ENCODE results near the gene HOXB9.

DNA sequence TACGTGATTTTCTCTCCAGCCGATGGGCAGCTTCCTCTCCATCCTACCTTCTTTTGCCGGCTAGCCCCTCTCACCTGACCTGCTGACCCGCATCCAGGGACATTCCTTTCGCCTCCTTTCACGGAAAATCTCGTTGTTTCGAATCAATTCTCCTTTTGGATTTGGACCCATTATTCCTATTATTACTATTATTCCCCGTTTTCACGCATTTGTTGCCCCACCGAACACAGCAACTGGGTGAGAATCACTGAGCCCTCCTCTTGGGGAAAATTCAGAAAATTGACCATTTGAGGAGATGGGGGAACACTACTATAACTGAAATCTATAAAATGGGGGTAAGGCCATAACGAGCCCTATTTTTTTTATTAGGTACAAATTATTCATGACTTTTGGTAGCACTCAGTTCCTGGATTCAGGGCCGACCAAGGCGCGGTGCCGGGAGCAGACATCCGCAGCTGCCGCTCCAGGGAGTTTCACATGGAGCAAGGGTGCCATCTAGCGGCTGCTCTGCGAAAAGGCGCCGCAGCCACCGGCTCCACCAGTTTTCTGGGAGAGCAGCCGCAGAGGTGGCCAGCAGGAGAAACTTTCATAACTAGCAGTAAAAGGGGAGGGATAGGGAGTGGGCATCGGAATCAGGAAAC lies 7.8 kb downstream of the HOXB9 start:
- TF ChIP-seq, protein P1, sequence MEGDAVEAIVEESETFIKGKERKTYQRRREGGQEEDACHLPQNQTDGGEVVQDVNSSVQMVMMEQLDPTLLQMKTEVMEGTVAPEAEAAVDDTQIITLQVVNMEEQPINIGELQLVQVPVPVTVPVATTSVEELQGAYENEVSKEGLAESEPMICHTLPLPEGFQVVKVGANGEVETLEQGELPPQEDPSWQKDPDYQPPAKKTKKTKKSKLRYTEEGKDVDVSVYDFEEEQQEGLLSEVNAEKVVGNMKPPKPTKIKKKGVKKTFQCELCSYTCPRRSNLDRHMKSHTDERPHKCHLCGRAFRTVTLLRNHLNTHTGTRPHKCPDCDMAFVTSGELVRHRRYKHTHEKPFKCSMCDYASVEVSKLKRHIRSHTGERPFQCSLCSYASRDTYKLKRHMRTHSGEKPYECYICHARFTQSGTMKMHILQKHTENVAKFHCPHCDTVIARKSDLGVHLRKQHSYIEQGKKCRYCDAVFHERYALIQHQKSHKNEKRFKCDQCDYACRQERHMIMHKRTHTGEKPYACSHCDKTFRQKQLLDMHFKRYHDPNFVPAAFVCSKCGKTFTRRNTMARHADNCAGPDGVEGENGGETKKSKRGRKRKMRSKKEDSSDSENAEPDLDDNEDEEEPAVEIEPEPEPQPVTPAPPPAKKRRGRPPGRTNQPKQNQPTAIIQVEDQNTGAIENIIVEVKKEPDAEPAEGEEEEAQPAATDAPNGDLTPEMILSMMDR (IDR thresholded peaks at IDR 0.05; ENCODE audit: insufficient read depth, low read length): peak; percentile 70
- TF ChIP-seq POLR2AphosphoS5 (IDR thresholded peaks at IDR 0.05; ENCODE audit: low read depth): no peak
